Left colon (tissue), 2 donors: ENCODE measurements around the gene TMEM187. TPM values are rescaled to one million over a fixed set of nuclear protein-coding genes. Genes with fewer than 3 reads are reported as not detected.

Source experiments
- ATAC-seq: fragments of 200-7000 bp; cut with Tn5 transposase; one replicate; pipeline ENCODE4 v1.9.1; 2020; ENCODE audit warnings: mild to moderate bottlenecking, moderate library complexity
- DNase-seq, 2 donors: peaks; one replicate each; pipeline ENCODE4 v3.0.0-alpha.2; 2020
- intact Hi-C, 2 donors: fragments of 100-400 bp; cut with DNase I in 1 of 2; cut with micrococcal nuclease in 1 of 2; formaldehyde crosslinking; loops; one replicate each; pipeline versions ENCODE4 v1.11.2 to v1.14.0; 2022; cut with DNase I, micrococcal nuclease
- total RNA-seq, 2 donors: library from RNA; stranded (reverse); fragmentation: NEBNext Ultra II Directional; extraction: Animal tissue kit (Norgen Biotek cat#: 25700); gene quantifications; one replicate each; pipeline ENCODE4 v1.2.1, GENCODE V29; 2021
- donor health status: DM: no; HTN: no; CAD: no.
- donor health status: DM: yes; HTN: yes; CAD: no.

The TMEM187 gene
- total RNA-seq, 2 donors from 2014 or later: 8.4 to 9.9 TPM

GRCh38 chrX:153933748-153934147 is 38.8 kb upstream of the TMEM187 start:
- DNase-seq (no peak), ATAC-seq (no peak)
- intact Hi-C loops: no loop called here

- ATAC-seq (peak; percentile 25), DNase-seq (peak in 1 of 2 donors; percentile 25)
- intact Hi-C loops: no loop called here
These were observed 38.3 kb upstream of the TMEM187 start for GRCh38 chrX:153934148-153934761.

- ATAC-seq (peak; percentile 96), DNase-seq (peak; percentile 54 to 74)
- intact Hi-C loops: no loop called here
These were observed 37.7 kb upstream of the TMEM187 start, which contains the start of gene NAA10 for GRCh38 chrX:153934762-153935325. NAA10 (minus strand) TSS chrX:153935037; CDS start chrX:153934904, 133 bp downstream.

GRCh38 chrX:153935326-153935851 is 37.2 kb upstream of the TMEM187 start:
- no peak for DNase-seq
- intact Hi-C loops: no loop called here
- peak; percentile 10 for ATAC-seq

GRCh38 chrX:153937056-153937455 is 35.5 kb upstream of the TMEM187 start:
- ATAC-seq (no peak), DNase-seq (no peak)
- intact Hi-C loops: no loop called here

GRCh38 chrX:153938226-153938786 is 34.2 kb upstream of the TMEM187 start:
- DNase-seq (peak in 1 of 2 donors; percentile 3), ATAC-seq (no peak)
- intact Hi-C loops: no loop called here

GRCh38 chrX:153939573-153939972 is 33.0 kb upstream of the TMEM187 start:
- intact Hi-C loops: no loop called here
- no peak for ATAC-seq
- DNase-seq: no peak

GRCh38 chrX:153941336-153942252 is 31.0 kb upstream of the TMEM187 start:
- DNase-seq: no peak
- ATAC-seq: no peak
- intact Hi-C loops: no loop called here

- peak; percentile 61 to 63 for DNase-seq
- intact Hi-C loops: no loop called here
- peak; percentile 54 for ATAC-seq
These were observed 28.3 kb upstream of the TMEM187 start, which contains the start of gene RENBP for GRCh38 chrX:153944140-153944799. RENBP (minus strand) TSS chrX:153944643; CDS start chrX:153944610, 33 bp downstream.

GRCh38 chrX:153944800-153945150 is 27.8 kb upstream of the TMEM187 start:
- intact Hi-C loops: no loop called here
- DNase-seq (no peak), ATAC-seq (no peak)

- ATAC-seq: no peak
- intact Hi-C loops: no loop called here
- DNase-seq: no peak
These were observed 26.3 kb upstream of the TMEM187 start for GRCh38 chrX:153945956-153946943.

GRCh38 chrX:153947009-153947769 is 25.4 kb upstream of the TMEM187 start:
- intact Hi-C loops: no loop called here
- DNase-seq: peak; percentile 75 to 85
- peak; percentile 89 for ATAC-seq

- ATAC-seq: no peak
- intact Hi-C loops: no loop called here
- no peak for DNase-seq
These were observed 24.5 kb upstream of the TMEM187 start for GRCh38 chrX:153948002-153948466.

GRCh38 chrX:153948847-153949805 is 23.4 kb upstream of the TMEM187 start:
- intact Hi-C loops: no loop called here
- DNase-seq: no peak
- no peak for ATAC-seq

GRCh38 chrX:153950127-153950526 is 22.4 kb upstream of the TMEM187 start:
- intact Hi-C loops: loop anchor here in 1 of 2 donors (5.0 kb wide), 1 partner anchor 188 kb away; the partner anchor contains the start of gene PLXNB3
- ATAC-seq: no peak
- no peak for DNase-seq
